Measurements from ENCODE around the gene PCNX1.

The PCNX1 gene

DNA sequence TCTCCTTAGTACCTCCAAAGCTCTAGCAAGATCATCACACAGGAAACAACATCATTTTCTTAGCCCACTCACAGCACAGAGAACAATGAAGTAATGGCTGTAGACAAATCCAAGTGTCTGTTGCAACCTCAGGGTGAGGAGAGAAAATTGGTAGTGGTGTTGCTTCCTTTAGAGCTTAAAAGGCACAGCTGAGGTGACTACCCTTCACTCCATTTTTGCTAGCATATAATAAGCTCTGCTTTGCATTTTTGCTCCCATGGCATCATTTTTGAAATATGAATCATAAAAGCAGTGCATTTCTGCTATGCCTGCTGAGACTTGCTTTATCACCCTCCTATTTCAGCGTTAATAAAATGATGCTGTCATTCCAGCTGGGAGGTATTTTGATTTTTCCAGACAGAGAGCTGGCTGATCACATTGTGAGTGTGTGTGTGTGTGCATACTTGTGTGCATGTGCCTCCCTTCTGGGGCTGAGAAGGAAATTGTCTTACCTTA is 18.5 kb upstream of the PCNX1 start:
- DNase-seq (ENCODE audit: low read depth in 2 of 2), result no peak

DNA sequence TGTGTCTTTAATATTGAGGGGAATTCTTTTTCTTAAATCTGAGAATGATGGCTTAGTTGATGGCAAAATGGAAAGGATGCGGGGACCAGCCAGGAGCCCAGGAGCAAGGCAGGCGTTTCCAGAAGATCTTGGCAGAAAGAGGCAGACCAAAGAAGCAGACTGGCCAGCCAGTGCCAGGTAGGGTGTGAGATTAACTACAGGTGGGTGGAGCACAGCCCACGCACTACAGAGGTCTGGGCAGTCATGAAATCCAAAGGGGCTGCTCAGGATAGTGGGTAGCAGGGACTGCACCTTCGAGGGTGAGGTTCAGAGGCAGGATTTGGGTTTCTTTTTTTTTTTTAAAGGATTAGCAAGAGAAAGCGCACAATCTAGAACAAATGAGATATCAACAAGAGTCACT is 17.7 kb upstream of the PCNX1 start:
- no peak for DNase-seq (ENCODE audit: low read depth in 2 of 2)

DNA sequence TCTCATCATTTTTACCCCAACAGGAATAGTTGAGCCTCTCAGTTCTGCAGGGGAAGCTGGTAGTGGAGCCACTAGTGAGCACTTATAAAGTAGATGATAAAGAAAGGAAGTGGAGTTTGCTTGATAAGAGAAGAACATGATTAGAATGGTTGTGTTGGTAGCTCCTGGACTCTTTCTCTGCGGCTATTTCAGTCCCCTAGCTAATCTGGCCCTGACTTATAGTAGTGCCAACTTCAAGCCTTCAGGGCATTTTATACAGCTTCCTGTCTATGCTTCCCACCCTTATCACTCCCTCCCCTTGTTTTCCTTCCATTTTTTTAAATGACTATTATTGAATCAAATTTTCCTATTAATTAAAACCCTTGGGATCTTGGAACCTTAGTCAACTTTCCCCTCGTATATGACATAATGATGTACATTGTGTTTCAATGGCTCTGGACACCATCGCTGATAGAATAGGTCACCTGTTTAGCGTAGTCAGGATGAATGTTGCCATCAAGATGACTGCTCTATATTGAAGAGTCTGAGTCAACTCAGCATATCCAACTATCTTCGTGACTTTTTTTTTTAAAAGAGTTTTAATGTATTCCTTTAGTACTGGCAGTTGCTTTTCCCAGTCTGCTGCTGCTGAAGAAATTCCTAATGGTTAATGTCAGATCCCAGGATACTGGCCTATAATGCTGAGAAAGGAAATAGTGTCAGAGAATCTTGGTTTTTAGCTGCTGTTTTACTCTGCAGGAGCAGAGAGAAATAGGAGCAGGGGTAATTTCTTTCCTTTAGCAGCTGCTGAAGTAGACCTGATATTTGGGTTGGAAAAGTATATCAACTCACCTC is 16.2 kb upstream of the PCNX1 start:
- DNase-seq (ENCODE audit: low read depth in 2 of 2), result no peak

DNA sequence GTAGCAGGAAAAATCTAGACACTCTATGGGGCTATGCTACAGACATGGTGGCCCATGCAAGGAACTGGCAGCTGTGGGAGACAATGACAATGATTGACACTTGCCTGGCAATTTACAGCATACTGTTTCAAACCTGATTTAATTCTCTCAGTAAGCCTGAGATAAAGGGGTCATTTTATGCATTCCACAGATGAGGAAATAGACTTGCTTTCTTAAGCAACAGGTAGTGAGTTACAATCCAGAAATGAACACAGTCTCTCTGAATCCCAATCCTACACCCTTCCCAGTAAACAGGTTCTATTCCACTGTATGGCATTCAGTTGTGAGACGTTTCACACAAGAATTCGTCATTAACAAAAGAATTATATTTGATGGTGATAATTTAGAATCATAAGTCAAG is 15.5 kb upstream of the PCNX1 start:
- no peak for DNase-seq (ENCODE audit: low read depth in 2 of 2)

DNA sequence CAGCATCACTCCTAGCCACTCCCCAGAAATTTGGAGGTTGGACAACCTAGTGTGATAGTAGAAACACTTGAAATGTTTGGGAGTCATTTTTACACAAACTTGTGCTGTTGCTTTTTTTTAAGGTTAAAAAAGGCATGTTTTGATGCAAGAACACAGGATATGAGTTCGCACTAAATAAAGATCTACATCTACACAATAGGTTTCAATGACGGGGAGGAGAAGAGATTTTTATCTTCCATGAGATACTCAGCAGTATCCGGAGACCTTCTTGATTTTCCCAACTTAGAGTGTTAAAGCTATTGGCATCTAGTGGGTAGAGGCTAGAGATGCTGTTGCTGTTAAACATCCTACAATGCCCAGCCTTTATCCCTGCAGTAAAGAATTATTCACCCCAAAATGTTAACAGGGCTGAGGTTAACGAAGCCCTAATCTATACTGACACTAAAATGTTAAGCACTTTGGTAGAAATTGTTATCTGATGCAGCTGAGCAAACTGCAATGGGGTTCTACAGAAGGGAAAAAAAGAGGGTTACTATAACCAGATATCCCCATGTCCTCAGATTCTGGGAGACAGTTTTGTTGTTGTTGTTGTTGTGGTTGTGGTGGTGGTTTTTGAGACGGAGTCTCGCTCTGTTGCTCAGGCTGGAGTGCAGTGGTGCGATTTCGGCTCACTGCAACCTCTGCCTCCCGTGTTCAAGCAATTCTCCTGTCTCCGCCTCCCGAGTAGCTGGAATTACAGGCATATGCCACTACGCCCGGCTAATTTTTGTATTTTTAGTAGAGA is 14.0 kb upstream of the PCNX1 start:
- DNase-seq (ENCODE audit: low read depth in 2 of 2), result no peak

DNA sequence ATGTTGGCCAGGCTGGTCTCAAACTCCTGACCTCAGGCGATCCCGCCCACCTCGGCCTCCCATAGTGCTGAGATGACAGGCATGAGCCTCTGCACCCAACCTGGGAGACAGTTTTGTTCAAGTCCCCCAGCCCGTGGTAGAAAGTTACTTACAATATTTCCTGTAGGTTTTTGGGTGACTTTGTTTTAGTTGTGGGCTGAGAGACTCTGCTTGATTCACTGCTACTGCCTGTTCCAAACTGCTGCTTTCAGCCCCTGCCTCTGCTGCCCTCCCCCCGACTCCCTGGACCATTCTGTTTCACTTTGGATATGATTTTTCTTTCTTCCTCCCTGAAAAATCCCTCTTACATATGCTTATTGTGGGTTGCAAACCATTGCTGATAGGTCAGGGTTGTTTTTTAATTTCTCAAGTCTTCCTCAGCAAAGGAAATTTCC is 13.4 kb upstream of the PCNX1 start:
- DNase-seq (ENCODE audit: low read depth in 2 of 2), result no peak

DNA sequence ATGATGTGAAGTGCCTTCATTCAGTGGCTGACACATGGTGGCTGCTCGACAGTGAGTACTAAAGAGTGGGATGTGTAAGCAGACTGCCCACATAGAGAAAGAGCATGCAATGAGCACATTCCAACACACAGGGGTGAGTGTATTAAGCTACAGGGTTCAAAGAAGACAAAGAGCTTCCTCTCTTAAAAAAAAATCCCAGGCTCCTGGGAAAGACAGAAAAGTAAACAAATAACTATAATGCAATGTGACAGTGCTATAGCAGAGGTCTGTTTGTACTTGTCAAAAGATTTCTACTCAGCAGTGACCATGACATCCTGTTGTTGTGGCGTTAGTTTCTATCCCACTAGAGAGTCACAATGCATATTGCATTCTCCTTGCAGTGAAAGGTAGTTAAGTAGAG is 12.4 kb upstream of the PCNX1 start:
- DNase-seq (ENCODE audit: low read depth in 2 of 2), result no peak

DNA sequence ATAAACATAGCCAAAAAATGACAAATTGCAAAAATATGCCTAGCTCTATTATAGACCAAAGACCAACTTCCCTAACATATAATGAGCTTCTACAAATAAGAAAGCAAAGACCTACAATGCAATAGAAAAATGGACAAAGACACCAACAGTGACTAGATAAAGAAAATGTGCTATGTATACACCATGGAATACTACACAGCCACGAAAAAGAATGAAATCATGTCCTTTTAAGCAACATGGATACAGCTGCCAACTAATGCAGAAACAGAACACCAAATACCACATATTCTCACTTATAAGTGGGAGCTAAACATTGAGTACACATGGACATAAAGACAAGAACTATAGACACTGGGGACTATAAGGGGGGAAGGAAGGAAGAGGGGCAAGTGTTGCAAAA is 10.9 kb upstream of the PCNX1 start:
- DNase-seq (ENCODE audit: low read depth in 2 of 2), result no peak

DNA sequence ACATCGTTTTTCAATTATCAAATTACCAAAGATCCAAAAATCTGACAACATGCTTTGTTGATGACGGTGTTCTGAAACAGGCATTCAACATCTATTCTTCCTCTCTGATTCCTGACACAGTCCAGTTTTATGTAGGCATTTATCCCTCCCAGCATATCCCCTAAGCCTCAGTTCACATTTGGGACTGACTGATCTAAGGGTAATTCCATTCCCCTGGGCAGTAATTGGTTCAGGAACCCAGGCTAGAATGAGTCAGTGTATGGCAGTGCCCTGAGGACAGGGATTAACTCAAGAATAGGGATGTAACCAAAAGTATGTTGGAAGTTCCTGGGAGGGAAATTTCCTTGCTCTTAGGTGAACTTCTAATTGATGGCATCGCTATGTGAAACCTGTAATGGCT is 10.3 kb upstream of the PCNX1 start:
- DNase-seq (ENCODE audit: low read depth in 2 of 2), result no peak

DNA sequence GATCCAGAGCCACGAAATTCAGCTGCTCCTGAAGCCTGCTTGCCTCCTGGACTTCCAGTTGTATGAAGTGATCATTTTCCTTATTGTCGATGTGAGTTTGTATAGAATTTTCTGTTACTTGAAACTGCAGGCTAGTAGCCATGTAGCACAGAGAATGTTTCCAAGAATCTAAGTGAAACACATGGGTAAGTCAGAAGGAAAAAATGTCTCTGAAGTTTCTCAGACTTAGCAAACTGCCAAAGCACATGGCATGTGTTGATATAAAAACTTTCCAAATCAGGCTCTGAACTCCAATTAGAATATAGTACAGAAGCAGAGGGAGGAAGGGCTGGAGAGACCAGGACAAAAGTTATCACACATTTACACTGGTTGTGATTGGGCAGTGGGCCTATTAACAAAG is 9.8 kb upstream of the PCNX1 start:
- no peak for DNase-seq (ENCODE audit: low read depth in 2 of 2)

DNA sequence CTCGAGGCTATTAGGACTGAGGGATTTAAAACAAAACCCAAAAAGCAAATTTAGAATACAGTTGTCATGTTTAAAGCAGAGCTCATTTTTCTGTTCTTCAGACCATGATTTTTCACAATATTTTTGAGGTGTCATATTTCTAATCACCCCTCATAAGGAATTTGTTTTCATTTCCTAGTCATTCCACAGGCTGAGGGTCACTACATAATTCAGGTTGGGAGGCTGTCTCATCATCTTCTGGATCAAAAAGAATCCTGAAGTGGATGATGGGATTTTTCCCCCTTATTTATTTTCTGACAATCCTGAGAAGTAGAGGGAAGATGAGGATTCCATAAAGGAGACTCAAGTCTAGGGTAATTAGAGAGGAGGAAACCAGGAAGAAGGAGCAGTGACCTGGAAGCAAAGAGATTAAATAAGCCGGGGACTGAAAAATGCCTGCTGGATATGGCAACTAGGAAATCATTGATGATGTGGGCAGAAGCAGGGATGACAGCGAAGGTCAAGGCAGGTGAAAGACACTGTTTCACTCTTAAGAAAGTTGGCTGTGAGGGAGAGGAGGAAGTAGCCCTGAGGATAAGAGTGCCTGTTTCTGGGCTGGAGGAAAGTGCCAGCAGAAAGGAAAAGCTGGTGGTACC is 9.0 kb upstream of the PCNX1 start:
- no peak for DNase-seq (ENCODE audit: low read depth in 2 of 2)

DNA sequence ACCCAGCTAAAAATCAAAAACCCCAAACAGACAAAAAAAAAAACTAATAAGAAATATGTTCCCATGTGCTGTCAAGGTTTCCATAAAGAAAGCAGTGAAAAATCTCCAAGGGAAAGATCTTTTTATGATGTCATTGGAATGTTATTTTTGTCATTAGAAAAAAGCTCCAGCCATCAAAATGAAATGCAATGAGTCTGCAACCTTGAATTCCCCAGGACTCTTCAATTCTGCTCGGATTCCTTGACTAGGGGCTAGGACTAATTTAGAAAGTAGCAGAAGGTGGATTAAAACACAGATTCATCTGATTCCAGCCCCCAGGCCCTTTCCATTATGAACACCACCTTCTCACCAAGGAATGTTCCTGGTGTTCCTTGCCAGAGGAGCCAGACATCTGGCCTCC is 6.0 kb upstream of the PCNX1 start:
- no peak for DNase-seq (ENCODE audit: low read depth in 2 of 2)

DNA sequence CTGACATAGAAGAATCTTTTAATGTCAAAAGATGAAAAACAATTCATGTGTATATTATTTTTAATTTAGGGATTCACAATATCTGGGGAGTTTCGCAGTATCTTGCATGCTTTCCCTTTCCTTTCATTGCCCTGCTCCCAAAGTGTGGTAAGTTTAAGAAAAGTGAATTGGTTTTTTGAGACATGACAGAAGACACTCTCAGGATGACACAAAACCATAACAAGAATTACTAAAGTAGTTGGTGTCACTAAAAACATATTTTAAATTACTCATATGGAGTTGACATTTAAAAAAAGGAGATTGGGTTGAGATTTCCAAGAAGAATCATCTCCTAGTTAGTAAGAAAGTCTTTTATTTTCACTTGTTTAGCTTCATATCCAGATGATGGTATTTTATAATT is 5.1 kb upstream of the PCNX1 start:
- DNase-seq (ENCODE audit: low read depth in 2 of 2), result no peak

DNA sequence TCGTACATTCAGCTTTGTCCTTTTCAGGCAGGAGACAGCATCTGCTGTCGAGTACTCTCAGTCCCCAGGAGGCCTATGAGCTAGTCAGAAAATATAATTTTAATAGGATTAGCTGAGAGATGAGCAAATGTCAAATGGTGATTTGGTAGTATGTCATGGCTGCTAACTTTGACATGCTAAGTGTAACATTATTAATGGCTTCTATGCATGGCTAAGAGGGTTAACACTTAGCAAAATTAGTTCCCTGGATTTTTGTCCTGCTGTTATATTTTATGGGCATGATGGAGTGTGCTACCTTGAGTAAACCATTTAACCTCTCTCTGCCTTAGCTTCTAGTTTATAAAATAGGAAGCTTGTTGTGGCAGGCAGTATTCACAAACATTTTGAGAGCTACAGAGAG is 2.9 kb upstream of the PCNX1 start:
- DNase-seq (ENCODE audit: low read depth in 2 of 2), result no peak

DNA sequence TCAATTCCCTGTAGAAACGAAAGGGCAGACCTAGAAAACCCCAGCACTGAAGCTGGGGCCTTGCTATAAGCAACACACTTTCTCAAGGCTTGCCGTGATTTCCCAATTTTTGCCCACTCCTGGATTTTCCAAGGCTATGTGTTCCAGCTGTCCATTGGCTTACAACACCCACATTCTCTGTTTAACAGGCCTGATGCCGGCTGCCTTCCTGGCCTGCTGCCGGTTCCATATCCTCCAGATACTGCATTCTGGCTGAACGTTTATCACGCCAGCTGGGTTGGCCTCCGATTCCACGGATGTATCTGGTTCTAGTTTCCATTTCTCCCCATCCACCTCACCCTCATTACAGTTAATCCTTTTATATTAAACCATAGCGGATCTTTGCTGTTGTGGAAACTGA is 2.0 kb upstream of the PCNX1 start:
- no peak for DNase-seq (ENCODE audit: low read depth in 2 of 2)

DNA sequence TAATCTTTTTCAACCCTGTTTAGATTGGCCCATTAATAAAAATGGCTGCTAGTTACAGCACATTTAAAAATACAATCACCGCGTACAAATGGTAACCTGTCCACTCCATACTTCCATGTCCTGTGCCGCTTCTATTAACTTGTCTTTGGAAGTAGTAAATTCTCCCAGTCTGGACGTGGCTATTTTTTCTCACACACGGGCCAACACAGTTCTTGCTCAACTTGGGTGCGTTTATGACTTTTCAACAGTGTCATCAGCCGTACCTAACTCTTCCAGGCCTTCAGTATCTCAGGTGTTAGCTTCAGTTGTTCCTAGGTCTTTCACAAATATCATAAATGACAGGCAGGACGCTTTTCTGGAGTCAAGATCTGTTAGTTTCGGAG is 475 bp upstream of the PCNX1 start:
- DNase-seq (ENCODE audit: low read depth in 2 of 2), result no peak

DNA sequence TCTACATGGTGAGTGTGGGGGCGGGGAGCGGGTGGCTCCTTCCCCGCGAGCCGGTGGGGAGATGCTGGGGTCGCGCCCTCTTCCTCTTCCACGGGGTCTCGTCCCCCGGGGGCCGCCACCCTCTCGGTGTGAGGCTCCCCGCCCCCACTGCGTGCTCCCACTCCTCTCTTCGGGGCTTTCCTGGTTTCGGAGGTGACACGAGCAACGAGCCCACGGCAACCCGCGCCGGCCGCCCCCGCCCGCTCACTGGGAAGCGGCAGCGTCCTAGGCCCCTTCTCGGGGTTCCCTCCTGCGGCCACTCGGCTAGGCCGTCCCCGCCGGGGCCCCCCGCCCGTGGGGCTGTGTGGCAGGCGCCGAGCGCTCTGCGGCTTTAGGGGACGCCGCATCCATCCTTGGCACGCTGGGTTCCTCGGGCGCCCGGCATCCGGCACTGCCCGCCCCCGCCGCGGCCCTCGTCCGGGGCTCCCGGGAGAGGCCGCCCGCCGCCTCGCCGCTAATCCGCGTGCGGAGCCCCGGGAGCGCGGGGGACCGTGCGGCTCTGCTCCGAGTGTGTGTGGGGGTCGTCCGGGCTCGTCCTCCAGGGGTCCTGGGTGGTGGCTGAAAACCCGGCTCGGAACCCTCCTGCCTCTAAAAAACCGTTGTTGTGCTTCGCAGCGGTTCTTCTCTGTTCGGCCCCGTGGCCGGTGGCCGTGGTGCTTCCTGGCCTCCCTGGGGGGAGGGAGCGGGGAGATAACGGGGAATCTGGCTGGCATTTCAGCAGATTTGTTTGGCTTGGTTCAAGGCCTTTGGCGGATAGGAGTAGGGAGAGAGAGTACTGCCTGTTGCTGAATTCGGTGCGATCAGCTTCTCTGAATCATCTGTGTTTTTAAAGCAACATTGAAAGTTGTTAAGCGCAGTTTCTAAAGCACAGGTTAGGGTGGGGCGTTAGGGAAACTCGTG is 1.0 kb downstream of the PCNX1 start:
- peak in 1 of 2 donors; percentile 48 for DNase-seq (ENCODE audit: low read depth in 2 of 2)

DNA sequence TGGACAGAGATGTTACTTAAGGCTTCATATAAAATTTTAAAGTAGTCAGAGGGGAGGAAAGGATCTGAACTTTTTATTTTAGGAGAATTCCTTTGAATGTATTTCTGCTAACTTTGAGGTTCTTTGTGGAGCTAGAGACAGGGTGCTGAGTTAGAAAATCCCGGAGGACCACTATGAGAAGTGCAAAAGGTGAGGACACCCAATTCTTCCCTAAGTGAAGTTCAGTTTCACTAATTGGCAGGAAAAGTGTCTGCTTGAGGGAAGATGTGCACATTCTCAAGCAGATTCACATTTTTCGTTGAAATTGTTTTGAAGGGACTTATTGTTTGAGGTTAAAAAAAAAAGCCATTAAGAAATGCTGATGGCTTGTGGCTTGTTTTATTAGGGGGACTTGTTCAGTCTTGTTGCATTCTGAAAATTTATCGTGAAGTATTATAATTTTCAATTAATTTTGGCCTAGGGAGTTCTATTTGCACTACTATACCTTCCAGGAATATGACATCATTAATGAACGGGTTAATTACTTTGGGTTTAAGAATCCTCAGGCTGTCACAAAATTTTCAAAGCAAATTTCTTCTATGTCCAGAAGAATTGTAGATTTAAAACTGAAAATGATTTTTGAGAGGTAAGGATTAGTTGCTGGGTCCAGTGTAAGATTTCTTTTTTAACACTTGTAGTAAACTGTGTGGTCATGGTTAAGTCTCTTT is 1.8 kb downstream of the PCNX1 start:
- no peak for DNase-seq (ENCODE audit: low read depth in 2 of 2)

DNA sequence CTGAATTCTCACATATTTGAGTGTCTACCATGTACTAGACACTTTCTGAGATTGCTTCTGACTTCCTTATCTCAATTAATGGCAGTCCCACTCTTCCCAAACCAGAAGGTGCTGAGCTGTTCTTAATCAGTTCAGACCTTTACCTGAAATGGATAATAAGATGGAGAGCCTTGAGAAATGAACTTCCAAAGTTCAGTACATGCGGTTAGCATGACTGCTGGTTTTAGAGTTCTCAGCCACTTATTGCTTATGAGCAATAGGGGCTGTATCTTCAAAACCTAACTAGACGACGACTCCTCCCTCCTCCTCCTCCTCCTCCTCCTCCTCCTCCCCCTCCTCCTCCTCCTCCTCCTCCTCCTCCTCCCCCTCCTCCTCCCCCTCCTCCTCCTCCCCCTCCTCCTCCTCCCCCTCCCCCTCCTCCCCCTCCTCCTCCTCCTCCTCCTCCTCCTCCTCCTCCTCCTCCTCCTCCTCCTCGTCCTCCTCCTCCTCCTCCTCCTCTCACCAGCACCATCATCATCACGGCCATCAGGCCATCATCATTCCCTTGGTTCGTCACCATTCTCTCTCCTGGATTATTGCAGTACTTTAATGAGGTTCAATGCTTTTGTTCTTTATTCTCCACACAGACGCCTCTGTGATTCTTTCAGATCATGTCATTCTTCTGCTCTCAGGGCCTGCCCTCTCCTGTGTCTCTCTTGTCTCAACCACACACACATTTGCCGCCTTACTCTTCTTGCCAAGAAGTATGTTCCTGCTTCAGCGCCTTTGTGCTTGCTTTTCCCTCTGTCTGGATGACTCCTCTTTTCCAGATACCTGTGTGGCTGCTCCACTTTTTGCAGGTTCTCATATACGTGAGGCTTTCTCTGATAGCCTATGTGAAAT is 2.7 kb downstream of the PCNX1 start:
- no peak for DNase-seq (ENCODE audit: low read depth in 2 of 2)

DNA sequence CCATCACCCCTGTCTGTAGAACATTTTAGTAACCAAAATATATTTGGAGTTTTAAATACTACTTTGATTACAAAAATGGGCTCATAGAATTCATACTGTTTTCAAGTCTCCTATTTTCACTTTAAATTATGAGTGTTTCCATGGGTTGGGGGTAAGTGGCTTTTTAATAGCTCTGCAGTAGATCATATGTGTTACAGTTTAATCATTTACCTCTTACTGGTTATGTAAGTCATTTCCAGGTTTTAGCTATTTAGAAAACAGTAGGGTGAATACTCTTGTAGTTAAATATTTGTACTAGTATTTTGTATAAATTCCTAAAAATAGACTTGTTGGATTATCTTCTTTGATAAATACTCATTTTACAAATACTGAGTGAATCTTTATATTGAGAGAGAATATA is 8.2 kb downstream of the PCNX1 start:
- DNase-seq (ENCODE audit: low read depth in 2 of 2), result no peak
